NCI-H460 (cell line): ENCODE results near the gene UNC13C. TPM values are rescaled to one million over a fixed set of nuclear protein-coding genes. Genes with fewer than 3 reads are reported as not detected.
"Not testable (repeated sequence)": the region's sequence is repeated elsewhere in the genome, so short reads cannot be mapped to it uniquely, and the experiment has no call there.

ENCODE experiments used
- DNase-seq: peaks from one replicate; pipeline ENCODE4 v3.0.0-alpha.2; 2016; ENCODE audit warnings: low read depth; ENCODE audit errors: extremely low read depth
- total RNA-seq: library from RNA; depleted of rRNA; stranded (reverse); fragments of >200 nt; shearing (Covaris generic); gene quantifications from 2 replicates; pipeline ENCODE4 v1.2.3, GENCODE V29; 2014

UNC13C gene
- total RNA-seq, 1 experiment from 2014 or later = not detected

DNA sequence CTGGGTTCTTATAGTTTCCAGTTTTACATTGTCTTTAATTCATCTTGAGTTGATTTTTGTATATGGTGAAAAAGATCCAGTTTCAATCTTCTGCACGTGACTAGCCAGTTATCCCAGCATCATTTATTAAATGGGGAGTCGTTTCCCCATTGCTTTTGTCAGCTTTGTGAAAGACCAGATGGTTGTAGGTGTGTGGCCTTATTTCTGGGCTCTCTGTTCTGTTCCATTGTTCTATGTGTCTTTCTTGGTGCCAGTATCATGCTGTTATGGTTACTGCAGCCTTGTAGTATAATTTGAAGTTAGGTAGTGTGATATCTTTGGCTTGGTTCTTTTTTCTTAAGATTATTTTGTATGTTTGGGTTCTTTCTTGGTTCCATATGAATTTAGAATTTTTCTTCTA is 432.2 kb downstream of the UNC13C start:
- DNase-seq = no peak

DNA sequence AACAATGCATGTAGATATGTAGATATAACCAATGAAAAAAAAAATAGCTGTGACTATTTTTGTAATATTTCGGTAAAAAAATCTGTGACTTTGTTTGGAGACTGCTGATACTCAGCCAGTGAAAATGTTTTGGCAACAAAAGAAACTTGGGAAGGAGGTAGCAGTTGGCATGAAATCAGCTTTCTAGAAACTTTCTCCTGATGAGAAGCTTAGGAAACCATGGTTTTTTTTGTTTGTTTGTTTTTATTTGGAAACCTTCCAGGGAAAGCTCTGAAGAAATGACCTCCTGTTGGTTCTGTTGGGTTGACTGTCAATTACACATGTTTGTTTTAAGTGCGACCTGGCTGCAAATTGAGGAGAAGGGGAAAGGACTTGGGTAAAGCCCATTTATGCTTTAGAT is 445.9 kb downstream of the UNC13C start:
- DNase-seq = no peak

DNA sequence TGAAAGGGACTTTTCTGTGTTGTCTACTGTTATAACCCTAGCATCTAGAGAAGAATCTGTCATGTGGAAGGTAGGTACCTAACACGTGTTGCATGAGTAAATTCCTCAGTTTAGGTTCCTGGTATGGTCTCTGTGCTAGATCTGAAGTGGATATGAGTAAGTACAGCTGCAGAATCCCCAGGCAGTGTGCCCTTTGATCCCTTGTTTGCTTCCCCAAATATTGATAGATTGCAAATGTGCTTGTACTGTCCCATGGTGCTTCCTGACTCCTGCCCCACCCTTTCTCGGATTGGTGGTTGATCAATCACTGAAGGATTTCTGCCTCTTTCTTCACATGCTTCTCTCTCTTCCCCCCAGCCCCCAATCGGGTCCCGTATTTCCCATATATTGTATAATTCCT is 450.4 kb downstream of the UNC13C start:
- no peak for DNase-seq

DNA sequence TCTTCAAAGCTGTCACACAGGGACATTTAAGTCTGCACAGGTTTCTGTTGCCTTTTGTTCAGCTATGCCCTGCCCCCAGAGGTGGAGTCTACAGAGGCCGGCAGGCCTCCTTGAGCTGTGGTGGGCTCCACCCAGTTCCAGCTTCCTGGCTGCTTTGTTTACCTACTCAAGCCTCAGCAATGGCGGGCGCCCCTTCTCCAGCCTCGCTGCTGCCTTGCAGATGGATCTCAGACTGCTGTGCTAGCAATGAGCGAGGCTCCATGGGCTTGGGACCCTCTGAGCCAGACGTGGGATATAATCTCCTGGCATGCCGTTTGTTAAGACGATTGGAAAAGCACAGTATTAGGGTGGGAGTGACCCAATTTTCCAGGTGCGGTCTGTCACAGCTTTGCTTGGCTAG is 472.0 kb downstream of the UNC13C start:
- DNase-seq = not testable (repeated sequence)

DNA sequence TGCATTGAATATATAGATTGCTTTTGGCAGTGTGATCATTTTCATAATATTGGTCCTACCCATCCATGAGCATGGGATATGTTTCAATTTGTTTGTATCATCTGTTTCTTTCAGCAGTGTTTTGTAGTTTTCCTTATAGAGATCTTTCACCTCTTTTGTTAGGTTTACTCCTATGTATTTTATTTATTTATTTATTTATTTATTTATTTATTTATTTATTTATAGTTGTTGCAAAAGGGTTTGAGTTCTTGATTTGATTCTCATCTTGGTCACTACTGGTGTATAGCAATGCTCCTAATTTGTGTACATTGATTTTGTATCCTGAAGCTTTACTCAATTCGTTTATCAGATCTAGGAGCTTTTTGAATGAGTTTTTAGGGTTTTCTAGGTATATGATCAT is 478.2 kb downstream of the UNC13C start:
- no peak for DNase-seq

DNA sequence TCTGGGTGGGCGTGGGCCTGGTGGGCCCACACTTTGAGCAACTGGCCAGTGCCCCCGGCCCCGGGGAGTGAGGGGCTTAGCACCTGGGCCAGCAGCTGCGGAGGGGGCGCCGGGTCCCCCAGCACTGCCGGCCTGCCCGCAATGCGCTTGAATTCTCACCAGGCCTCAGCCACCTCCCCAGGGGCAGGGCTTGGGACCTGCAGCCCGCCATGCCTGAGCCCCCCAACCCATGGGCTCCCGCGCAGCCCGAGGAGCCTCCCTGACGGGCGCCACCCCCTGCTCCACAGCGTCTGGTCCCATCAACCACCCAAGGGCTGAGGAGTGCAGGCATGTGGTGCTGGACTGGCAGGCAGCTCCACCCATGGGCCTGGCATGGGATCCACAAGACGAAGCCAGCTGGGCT is 484.3 kb downstream of the UNC13C start:
- DNase-seq = no peak

DNA sequence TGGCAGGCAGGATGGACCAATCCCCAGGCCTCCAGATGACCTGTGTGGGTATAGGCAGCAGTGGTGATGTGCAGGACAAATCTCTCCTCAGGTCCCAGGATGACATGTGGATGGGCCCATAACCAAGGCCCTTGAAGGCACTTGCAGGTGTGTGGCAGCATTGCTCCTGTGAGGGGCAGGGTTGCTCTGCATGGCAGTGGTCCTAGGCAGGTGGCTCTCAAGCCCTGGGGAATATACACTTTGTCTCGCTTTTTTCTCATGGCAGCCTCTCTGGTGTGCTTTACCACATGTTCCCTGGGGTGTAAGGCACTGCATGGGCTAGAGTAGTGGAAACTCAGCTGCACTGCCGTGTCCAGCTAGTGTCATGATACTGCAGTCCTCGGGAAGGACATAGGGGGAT is 503.6 kb downstream of the UNC13C start:
- no peak for DNase-seq

DNA sequence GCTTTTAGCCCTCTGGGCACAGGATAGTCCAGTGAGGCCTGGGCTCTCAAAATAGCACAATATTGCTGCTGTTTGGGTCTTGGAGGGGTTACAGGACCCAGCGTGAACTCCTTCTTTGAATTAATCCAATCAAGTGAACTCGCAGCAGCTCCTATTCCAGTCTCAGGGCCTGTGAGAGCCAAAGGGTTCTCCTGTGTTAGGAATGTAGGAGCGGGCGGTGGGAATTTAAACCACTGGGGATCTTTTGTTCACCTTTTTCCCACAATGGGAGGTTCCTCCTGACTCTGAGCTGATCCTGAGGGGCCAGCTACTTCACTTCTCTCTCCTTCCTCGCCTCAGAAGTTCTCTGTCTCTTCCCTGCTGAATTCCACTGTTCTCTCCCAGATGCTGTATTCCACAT is 504.0 kb downstream of the UNC13C start:
- DNase-seq = no peak

DNA sequence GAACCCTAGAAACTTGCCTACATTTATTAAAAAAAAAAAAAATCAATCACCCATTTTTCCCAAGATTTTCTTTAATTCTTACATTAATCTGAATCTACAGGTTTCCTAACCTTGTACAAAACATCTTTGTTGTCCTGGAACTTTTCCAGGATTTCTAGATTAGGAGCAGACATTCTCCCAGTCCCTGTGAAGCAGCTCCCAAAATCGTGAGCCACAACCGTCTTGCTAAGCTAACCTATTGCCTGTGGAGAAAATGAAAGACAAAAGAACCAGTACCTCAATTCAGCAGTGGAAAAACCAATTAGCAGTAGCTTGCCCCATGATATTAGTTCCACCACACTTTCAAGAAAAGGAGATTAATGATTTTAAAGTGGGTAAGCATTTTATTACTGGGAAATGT is 522.1 kb downstream of the UNC13C start:
- no peak for DNase-seq

DNA sequence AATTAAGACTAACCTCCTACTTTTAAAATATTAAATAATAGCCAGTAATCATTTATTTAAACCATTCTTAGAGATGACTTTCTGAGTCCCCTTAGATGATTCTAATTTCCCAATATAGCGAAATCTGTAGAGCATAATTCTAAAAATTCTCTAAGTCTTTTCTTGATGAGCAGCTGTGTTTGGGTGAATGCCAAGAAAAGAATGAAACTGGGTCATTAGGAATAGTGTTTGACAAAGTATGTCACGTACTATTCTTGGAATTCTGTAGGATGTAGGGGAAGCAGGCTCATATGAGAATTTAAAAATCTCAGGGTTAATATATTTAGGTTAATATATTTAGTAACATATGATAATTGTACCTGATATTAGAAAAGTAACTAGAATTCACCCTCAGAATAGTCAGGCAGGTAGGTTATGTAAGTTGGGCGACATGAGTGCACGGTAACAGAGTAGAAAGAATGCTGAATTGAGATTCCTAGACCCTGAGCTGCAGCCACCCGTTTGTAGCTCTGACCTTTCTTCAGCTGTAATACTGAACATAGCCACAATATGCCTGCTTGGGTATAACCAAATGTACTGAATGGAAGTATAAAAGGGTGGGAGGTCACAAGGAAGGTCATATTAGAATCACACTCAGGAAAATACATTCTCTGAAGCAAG is 524.3 kb downstream of the UNC13C start:
- DNase-seq = no peak

DNA sequence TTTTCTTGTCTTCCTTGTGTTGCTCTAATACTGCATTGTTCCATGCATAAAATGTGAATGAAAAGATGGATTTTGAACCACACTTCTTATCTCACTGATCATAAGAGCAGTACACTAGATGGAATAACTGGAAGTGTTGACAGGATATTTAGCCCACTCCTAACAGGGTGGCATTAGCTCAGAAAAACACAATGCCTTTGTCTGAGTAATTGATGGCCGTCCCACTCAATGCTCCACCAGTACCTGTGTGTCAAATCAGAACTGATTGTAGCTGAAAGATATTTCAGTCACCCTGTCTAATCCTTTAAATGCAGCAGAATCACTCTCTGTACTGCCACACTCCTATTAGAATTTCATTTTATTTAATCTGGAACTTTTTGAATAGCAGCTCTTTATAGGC is 526.5 kb downstream of the UNC13C start:
- no peak for DNase-seq

DNA sequence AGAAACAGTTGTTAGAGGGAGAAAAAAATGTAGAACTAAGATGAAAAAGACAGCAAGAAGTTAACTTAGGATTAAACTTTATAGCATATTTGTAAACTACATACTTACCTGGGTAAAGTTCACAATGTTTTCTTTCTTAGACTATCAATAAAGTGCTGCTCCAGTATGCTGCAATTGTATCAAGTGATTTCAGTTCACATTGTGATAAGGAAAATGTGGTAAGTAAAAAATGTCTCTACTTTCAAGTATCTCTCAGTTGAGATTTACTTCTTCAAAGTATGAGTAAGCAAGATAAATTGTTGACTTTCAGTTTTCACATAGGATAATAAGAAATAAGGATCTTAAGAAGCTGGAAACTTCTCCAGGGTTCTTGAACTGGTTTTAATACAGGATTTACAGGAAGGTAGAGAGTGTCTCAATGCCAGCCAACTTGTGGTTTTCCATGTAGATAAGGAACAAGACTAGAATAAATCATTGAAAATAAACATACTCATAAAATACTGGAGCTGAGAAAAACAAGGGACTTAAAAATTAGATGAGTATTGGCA is 528.8 kb downstream of the UNC13C start:
- no peak for DNase-seq

DNA sequence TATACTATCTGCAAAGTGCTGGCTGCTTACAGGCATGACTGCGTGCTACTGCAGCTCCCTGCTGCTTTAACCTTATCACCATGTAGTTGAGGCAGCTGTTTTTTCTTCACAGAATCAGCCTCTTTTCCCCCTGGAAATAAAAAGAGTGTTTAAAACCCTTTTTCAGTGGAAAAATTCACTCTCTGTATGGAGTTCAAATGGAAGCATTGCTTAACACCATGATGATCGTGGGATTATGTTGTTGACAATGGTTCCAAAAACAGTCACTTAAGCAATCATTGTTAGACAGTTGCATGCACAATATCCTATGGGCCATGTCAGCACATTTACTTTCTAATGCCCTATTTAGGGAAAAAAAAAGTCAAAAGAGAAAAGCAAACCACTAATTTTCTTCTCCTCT is 536.4 kb downstream of the UNC13C start:
- no peak for DNase-seq

DNA sequence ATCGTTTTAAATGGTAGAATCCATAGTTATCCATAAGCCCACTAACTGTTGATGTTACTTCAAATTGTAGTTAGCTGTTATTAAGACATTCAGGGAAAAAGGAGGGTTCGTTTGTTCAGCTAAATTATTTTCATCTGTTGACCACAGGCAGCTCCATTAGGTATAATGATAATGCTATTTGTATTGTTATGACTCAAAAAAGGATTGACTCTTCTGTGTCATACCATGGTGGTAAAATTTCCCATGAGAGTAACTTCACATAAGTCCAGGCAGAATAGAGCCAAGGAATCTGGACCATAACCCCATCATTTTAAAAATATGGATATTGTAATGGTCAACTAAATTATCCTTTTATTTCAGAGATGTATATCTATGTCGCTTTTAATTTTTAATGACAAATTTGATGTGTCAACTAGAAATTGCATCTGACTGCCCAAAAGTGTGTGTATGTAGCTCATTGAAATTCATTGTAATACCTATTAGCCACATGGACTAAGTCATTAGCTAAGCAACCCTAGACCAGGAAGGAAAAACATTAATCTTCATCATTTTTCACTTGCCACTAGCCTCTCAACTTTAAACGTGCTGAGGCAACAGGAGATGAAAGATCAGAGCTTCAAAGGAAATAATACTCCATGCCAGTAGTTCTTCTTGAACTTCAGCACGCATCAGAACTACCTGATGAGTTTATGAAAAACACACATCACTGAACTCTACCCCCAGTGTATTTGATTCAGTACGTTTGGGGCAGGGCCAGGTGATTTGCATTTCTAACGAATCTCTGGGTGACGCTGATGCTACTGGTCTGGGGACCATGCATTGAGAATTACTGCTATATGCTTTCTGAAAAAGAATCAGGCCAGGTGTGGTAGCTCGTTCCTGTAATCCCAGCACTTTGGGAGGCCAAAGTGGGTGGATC is 537.7 kb downstream of the UNC13C start:
- no peak for DNase-seq

DNA sequence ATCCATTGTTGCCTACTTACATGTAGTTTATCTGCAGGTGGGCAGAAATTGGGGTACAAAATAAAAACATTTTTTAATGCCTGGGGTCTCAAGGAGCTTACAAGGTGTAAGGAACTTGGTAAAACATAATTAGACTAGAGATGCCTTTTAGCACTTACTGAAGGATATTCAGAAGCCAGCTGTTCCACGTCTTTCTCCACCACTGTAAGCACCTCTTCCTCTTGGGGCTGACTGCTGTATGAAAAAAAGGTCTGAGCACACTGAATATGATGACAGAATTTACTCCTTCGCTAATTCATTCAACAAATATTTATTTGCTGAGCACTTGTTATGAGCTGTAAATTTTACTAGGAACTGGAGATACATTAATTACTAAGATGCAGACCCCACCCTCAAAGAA is 539.1 kb downstream of the UNC13C start:
- no peak for DNase-seq

DNA sequence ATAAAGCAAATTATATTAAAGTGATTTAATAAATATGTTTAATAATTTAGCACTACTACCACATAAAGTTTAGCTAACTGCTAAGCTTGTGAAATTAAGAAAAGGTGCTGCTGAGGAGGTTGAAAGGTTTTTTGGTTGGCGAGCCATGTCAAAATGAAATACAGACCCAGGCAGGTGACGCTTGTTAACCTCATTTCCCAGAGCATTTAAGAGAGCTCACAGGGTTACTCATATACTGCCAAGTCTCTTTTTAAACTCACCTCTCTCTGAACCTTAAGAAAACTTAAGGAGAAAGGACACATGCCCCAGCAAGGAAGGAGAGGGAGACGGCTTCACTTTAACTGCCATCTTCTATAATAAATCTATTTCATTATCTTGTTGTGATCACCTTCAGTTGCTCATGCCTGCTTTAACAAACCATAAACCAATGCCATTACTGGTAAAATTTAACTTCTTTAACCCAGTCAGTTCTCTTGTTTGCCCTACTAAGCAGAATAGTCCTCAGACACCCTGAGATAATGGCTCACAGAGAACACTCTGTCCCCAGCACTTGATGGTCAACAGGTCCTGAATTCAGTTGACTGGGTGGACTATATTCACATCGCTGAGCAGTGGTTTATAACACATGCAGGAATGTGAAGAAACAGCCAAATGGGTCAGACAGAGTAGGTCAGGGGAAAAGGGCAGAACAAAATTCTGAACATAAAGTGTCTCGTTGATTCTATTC is 540.1 kb downstream of the UNC13C start:
- DNase-seq = no peak

DNA sequence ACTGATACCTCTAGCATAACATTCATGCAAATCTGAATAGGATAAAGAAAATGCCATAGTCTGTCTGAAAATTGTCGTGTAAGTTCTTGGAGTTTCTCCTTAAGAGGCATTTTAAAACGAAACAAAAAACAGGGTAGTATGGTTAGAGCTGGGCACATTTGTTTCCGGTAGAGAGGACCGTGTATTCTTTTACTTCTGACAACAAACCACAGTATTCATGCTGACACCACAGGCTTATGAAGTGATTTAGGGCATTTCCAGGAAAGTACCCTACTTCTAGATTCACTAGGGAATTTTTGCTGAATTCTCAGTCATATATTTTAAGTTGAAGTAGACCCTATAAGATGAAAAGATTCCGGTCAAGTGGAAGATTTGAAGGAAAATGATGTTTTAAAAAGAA is 541.3 kb downstream of the UNC13C start:
- DNase-seq = no peak

DNA sequence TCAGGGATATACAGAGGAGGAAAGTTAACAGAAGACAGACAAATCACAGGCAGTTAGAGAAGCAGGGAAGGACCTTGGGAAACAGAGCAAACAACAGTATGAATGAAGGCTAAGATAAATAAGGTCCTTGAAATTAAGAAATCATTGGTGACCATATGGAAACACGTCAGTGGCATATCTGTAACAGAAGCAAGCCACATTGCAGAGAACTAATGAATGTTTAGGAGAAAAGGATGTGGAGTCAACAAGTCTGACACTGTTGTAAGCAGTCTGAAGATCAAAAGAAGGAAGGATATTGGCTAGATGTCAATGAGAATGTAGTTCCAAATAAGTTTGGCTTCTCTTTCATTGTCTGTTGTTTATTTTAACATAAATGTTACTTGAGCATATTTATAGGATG is 542.4 kb downstream of the UNC13C start:
- DNase-seq = no peak

DNA sequence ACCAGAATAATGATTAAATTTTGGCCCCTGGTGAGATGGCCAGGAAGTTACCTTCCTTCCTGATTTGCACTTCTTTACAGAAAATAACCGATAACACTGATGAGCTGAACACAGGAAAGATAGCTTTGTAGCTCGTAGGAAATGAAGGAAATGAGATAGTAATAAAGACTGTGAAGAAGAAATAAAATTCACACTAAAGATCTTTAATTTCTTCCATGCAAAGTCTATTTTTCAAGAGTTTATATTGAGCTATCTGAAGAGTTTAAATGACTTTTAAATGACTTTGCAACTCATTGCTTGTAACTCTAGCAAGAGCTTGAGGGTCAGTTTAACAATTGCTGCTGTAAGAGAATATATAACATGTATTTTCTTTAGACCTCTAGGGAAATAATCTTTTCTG is 543.0 kb downstream of the UNC13C start:
- no peak for DNase-seq

DNA sequence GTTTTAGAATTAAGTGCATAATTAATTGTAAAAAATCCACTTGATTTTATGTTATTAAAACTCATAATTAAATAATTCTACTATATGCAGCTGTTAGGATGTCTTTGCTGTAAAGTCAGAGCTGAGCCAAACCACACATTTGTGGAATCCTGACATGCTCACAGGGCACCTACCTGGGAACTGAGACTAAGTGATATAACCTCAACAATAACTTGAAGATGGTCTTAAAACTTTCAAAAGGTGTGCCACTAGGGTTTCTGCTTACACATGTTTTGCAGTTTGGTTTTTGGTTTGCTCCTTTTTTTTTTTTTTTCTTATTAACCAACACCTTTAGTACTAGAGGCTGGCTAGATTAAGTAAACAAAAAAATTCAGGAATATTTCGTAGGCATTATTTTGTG is 549.8 kb downstream of the UNC13C start:
- DNase-seq = no peak

DNA sequence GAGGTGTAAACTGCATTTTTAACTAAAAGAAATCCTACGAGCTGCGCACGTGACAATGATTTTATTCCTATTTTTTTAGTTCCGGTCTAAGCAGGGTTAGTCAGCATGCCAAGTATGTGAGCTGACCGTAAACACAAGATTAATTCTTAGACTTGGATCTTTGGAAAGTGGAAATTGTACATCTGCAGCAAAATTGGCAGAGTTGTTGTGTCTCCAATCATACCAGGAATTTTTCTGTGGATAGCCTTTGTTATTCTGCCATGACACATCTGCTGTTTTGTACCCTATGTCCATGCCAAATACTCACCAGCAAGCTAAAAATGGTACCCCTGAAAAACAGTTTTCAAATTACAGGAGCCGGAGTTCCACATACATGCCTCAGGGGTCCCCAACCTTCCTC is 562.5 kb downstream of the UNC13C start:
- no peak for DNase-seq
